Stimulated activated CD4-positive, alpha-beta T cell treated with anti-CD3 and anti-CD28 coated beads, Interleukin-15, amount 100 ng/mL, for 24 hours (primary cell): Measurements from ENCODE around the gene XYLB.

Experiments used
- DNase-seq: peaks from one replicate; pipeline ENCODE4 v3.0.0-alpha.2; 2020

Gene XYLB

DNA sequence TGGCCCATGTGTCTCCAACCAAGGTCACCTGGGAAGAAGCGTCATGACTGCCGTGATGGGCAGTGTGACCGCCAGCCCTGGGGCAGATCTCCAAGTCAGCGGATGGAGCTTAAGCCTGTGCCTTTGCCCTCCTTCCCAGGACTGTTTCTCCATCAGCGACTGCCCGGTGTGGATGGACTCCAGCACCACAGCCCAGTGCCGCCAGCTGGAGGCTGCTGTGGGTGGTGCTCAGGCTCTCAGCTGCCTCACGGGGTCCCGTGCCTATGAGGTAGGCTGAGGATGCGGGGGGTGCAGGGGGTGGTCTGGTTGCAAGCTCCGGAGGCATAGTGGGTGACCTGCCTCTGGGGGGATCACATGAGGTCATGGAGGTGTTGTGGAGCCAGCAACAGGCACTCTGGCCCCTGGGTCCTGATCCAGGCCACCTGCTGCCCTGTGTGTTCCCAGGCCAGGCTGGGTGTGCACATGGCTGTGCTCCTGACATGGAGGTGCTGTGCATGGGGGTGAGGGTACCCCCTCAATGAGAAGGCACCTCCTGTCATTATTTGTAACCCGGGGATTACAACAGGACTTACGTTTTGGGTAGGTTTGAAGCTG is 19.0 kb downstream of the XYLB start:
- no peak for DNase-seq

DNA sequence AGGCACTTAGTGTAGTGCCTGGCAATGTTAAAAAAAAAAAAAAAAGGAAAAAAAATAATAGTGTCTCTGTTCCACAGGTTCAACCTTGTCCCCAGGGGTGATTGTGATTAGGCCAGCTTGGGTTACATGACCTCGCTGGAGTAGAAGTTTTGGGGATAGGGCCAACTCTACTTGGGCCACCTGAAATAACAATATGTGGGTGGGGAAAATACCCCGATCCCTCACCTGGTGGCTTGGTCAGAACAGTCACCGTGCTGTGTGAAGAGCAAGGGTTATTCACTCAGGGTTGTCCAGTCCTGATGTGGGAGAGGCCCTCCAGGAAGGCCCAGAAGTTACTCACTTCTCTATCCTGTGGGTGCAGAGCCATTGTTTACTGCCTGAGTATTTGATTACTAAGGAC is 19.5 kb downstream of the XYLB start:
- no peak for DNase-seq

DNA sequence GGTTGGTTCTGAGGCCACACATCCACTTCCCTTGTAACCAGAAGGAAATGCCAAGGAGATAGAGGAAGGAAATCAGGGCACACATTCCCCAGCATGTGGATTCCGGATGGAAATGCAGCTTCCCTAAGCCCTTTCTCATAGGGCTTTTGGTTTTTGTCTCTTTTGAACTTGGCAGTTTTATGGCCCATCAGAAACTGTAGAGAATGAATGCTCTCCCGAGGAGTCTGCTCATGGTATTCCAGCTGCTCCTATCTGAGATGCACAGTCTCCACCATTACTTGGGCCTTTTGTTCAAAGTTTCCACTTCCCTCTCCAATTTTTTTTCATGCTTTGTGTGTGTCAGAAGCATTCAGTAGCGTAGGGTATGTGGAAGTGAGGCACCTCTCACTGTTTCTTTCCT is 21.2 kb downstream of the XYLB start:
- no peak for DNase-seq

DNA sequence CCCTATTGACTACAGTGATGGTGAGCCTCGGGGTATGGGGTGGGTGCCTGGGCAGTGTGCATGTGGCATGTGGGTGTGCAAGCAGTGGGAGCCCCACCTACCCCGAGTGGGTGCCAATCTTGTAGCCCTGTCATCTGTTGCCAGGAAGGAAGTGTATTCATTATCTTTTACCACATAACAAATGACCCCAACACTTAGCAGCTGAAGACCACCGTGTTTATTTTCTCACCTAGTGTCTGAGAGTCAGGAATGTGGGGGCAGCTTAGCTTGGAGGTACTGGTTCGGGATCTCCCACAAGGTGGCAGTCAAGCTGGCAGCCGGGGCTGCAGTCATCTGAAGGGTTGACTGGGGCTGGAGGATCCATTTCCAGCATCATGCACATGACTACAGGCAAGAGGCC is 21.7 kb downstream of the XYLB start:
- no peak for DNase-seq

DNA sequence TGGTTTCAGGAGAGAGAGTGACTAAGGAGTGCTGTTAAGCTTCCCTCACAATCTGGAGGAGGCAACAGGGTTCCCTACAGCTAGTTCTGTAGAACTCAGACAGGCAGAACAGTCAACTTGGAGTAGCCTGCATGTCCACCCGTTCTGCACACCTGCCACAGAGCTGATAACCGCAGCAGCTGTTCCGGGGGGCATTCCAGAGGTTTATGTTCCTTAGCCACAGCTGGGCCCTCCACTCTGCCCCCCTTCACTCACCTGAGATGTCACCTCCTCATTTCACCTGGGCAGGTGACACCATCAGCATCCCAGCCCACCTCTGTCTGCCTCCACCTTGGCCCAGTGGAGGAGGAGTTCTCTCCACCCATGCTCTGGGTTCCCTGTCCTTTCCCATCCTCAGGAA is 22.6 kb downstream of the XYLB start:
- no peak for DNase-seq

DNA sequence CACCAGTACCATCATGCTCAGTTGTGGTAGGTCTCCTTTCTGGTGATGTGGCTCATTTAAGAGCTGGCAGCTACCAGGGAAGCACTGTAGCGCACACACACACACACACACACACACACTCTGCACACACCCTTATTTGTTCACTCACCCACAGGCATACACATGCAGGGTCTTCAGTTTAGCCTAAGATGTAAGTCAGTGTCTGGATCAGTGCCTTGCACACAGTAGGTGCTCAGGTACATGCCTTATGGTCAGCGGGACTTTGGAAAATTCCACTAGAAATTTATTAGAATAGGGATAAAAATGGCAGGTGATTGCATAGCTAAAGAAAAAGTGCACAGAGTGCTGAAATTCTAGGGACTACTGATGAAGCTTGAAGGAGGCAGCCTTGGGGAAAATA is 23.6 kb downstream of the XYLB start:
- no peak for DNase-seq

DNA sequence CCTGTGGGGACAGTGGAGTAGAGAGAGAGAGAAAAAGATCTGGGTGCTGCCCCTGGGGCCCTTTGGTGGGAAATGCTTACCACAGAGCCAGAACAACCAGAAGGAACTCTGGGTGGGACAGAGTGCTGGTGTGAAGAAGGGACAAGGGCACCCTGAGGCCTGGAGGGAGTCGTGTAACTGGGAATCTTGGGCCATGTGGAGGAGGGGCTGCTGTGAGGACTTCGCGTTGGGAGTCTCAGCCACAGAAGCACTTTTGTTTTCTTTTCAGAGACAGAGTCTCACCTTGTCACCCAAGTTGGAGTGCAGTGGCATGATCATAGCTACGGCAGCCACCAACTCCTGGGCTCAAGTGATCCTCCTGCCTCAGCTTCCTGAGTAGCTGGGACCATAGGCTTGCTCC is 24.3 kb downstream of the XYLB start:
- DNase-seq = no peak

DNA sequence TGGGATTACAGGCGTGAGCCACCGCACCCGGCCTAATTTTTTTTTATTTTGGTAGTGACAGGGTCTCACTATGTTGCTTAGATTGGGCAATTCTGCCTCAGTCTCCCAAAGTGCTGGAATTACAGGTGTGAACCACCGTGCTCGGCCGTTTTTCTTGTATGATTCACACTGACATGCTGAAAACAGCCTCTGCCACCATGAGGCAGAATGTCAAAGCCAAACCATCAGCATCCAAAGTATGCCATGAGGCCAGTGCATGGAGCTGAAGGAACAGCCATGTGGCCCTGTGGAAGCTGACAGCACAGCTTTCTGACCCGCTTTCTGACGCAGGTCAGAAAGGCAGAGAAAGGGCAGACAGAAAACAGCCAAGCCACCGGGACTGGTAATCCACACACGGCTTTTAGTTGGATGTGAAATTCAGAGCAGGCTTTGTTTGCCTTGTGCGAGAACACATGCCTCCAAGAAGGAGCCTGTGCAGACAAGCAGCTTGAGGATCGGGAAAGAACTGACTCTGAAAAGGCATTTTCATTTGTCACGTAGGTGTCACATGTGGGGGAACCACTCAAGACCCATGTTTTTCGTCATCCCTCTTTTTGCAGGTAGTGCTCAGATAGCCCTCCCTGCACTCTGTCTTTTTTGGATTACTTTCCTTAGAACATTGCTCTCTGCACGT is 25.1 kb downstream of the XYLB start:
- no peak for DNase-seq

DNA sequence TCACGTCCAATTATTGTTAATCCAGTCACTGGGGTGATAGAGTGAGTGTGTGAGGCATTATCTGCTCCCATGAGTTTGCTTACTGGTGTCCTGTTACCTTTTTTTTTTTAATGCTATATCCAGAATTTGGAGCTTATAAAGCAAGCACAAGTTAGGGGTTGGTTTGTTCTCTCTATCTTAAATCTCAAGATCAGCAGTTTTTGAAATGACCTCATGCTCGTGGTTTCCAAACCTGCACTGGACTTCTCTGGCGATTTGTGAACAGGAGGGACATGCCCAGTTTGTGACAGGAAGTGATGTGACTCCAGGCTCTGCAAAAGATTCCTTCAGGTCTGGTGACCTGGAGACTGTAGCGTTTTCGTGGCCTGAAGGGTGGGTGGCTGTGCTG is 25.6 kb downstream of the XYLB start:
- no peak for DNase-seq

DNA sequence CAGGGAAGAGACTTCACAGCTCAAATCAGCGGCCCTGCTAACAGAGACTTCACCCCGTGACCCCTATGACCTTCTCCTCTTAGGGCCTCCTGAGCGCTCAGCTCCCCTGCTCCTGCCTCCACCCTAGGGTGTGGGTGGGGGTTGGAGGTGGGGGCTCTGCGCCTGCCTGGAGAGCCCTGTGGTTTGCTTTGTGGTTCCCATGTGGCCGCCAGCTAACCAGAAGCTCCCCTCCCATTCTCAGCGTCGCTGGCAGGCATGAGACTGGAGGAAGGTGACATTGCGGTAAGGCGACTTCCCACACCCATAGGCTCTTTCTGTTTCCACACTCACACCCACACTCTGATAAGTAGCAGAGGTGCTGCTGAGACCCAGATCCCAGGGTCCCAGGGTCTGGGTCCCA is 27.6 kb downstream of the XYLB start:
- DNase-seq = peak; percentile 54

DNA sequence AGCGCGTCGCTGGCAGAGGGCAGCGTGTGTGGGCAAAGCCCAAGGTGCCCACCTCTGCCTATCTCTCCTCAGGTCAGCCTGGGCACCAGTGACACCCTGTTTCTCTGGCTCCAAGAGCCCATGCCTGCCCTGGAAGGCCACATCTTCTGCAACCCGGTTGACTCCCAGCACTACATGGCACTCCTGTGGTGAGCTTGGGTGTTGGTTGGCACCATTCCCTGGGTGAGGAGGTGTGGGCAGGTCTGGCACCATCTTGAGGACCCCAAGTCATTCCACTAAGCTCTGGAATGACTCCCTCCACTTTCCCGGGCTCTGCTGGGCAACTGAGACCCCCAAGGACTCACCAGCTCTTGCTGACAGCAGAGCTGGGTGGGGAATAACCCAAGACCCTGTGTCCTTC is 28.5 kb downstream of the XYLB start:
- no peak for DNase-seq

DNA sequence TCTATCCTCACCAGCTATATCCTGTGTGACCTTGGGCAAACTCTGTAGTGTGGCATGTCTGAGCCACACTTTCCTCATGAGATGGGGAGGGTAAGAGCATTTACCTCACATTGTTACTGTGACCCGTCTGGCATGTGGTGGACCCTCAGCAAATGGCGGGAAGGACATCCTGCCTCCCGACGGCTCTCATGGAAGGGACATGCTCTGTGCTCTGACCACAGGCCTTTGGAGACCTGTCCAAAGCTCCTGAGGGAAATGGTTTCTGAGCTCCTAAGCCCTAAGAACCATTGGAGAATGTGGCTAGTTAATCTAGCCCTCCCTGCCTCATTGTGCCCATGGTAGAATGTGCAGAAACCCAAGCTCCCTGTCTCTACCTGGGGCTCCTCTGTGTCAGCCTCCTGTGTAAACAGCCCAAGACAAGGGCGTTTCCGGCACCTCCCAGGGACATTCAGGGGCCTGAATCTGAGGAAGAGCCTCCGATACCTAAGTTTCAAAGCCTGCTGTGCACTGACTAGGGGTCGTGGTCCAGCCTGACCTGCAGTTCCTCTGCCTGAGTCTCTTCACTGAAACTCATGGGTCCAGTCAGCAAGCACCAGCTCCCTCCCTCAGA is 29.0 kb downstream of the XYLB start:
- DNase-seq = no peak

DNA sequence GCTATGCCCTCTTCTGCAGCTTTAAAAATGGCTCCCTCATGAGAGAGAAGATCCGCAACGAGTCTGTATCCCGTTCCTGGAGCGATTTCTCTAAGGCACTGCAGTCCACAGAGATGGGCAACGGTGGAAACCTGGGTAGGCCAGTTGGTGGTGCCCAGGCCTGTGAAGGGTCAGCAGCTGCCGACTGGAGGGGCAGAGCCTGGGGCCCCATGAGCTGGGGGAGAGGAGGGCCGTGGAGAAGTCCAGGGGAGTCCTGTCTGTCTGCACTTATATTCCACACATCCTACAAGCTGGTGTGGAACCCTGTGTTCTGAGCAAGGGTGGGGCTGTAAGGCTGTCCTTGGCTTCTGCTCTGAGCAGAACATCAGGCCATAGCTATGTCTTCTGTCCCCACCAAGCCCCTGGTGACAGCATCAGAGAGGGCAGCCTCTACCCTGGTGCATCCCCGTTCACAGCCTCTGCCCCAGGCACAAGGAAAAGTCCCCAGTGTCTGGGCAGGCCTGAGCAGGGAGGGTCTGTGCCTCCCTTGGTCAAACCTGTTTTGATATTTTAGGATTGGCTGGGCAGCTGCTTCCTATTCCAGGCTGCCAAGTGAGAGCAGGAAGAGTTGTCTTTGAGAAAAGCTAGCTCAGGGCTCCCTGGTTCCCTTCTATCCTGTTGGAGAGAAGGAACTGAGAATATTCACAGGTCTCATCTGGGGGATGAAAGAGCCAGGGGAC is 29.7 kb downstream of the XYLB start:
- no peak for DNase-seq

DNA sequence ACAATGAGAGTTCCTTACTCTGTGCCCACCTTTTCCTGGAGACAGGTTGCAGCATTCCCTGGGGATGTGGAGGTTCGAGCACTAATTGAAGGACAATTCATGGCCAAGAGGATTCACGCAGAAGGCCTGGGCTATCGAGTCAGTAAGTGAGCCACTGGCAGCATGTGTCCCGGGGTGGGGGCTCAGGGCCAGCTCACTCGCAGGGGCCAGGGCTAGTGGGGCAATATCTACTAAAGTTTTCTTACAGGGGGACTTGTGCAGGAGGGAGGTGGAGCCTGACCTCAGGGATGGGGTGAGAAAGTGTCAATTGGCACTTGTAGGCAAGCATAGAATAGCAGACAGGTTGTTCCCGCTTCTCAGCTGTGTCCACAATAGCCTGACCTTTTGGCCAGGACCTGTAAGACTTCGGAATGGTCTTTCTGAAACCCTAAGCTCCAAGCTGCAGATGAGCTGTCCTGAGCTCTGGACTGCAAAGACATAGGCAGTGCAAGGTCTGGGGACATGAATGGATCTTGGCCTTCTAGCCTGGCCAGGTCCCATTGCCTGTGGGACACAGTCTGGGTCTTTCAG is 32.7 kb downstream of the XYLB start:
- DNase-seq = no peak

DNA sequence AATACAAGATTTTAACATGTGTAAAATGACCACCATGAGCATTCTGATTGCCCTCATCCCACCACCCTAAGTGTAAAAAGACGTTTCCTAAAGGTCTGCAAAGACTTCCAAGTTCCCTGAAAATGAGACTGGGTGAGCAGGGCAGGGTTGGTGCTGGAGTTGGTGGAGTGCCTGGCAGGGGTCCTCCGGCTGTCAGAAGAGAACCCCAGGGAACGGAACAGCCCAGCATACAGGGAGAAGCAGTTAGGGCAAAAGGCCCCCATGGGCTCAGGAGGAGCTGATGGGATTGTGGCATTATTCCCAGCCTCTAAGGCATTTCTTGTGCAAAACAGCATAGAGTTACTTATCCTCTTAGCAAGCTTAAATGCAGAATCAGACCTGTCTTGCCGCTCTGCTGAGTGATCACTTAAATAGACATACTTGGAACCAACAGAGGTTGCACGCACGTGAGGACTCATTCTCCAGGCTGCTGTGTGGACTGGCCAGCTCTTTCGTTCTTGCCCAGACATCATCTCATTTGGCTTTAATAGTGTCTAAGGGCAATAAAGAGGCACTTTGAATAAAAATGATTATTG is 36.0 kb downstream of the XYLB start:
- DNase-seq = no peak

DNA sequence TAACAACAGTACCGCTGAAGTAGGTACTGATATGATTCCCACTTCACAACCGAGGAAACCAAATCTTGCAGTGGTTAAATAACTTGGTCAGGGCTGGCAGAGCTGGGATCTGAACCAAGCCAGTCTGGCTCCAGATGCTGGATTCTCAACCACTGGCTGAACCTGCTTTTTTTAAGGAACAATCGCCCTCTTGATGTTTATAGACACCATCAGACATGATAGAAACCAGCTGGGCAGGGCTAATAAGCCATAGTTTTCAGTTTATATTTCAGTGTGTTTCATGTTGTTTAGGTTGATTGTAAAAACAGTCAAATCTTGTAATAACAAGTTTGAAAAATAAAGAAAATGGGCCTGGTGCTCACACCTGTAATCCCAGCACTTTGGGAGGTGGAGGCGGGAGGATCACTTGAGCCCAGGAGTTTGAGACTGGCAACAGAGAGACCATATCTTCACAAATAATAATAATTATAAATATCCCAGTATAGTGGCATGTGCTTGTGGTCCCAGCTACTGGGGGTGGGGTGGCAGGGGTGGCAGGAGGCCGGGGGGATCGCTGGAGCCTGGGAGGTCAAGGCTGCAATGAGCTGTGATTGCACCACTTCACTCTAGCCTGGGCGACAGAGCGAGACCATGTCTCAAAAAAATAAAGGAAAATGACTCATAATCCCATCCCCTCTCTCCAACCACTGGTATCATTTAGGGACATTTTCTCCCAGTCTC is 36.7 kb downstream of the XYLB start:
- no peak for DNase-seq

DNA sequence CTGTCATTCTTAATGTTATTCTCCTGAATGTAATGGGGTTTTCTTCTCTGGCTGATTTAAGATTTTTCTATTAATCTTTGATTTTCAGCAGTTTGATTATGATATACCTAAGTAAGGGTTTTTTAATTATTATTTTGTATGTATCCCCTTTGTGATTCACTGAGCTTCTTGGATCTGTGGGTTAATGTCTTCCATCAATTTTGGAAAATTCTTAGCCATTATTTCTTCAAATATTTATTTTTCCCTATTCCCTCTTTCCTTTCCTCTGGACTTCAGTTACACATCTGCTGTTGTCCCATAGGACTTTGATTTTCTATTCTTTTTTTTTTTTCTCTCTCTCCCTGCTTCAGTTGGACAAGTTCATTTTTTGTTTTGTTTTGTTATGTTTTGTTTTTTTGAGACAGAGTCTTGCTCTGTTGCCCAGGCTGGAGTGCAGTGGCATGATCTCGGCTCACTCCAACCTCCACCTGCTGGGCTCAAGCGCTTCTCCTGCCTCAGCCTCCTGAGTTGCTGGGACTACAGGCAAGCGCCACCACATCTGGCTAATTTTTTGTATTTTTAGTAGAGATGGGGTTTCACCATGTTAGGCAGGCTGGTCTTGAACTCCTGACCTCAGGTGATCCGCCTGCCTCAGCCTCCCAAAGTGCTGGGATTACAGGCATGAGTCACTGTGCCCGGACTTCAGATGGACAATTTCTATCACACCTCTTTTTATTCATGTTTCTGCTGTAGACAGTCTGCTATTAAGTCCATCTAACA is 40.6 kb downstream of the XYLB start:
- no peak for DNase-seq

DNA sequence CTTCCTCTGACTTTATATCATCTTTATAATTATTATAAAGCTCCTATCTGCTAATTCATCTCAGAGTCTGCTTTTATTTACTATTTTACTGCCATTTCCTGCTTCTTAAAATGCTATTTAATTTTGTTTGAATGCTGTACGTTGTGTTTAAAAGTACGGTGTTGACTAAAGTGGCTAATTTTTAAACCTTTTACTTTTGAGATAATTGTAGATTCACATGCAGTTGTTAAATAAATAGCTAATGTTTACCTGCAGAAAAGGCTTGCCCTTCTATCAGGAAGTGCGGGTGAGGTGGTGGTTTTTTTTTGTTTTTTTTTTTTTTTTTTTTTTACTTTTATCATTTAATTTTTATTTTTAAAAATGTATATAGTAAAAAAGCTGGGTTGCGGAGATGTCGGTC is 41.3 kb downstream of the XYLB start:
- no peak for DNase-seq

DNA sequence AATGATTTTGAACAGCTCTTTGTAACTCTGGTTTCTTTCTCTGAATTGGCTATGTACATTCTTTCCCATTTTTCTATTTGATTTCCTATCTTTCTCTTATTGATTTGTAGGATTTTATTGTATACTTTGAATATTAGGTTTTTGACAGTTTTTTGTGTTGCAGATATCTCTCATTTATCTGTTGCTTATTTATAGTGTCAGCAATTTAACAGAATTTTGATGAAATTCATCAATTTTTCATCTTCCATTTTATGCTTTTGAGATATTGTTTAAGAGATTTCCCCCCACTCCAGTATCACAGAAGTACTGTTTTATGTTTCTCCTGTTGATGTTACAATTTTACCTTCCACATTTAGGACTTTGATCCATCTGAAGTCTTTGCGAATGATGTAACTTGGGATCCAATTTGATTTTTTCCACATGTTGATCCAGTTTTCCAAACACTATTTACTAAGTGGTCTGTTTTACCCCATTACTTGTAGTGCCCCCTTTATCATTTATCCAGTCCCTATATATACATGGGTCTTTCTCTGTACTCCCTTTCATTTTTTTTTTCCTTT is 46.1 kb downstream of the XYLB start:
- no peak for DNase-seq

DNA sequence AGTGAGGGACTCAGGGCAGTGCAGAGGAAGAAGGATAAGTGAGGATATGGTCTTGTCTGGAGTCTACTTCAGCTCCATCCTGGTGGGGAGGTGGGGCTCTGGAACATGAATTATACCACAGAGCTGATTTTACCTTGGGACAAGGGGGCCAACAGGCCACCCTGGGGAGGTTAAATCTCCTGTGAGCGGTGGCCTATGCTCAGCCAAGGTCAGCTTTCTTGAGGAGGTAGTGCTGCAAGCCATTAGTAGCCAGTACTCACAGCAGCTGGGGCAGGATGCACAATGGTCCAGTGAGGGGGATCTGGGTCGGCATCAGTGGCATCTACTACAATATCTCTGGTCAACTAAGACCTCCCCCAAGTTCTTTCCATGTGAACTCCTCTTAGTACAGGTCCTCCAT is 49.7 kb downstream of the XYLB start:
- DNase-seq = no peak

DNA sequence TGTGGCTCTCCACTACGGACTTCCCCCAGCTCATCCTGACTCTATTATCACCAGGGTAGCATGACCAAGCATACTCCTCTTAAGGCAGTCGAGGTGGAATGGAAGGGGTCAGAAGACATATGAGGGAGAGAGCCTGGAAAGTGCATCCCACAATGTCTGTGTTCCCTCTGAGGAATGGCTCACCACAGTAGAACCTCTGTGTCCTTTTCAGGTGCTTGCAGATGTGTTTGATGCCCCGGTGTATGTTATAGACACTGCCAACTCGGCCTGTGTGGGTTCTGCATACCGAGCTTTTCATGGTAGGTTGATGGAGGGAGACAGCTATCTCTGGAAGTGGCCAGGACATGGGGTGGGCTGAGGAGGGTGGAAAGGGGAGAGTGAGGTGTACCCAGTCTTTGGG is 50.3 kb downstream of the XYLB start:
- no peak for DNase-seq

DNA sequence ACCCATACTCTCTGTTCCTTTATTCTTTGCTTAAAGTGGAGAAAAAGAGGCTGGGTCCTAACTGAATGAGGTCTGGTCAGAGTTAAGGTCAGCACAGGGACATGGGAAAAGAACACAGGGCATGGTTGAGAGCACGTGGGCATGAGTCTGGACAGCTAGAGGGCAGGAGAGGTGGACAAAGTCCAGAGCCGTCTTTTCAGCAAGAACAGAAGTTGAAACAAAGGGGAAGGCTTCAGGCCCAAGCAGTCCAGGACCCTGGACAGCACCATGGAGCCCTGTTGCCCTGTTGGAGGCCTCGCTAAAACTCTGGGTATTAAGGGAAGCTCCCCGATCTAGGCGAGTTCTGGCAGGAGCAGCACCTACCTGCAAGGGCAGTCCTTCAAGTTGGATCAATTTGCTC is 50.7 kb downstream of the XYLB start:
- peak; percentile 10 for DNase-seq
